CD4-positive, alpha-beta T cell treated with Interleukin-4 for 4 hours (primary cell): ENCODE data around the gene MYB.
"Not testable (repeated sequence)": the region's sequence is repeated elsewhere in the genome, so short reads cannot be mapped to it uniquely, and the experiment has no call there.

Experiments
- DNase-seq: peaks from one replicate; pipeline ENCODE4 v3.0.0-alpha.2; 2020

MYB gene

GRCh38 chr6:135224037-135224647 is 43.0 kb downstream of the MYB start:
- no peak for DNase-seq

DNA sequence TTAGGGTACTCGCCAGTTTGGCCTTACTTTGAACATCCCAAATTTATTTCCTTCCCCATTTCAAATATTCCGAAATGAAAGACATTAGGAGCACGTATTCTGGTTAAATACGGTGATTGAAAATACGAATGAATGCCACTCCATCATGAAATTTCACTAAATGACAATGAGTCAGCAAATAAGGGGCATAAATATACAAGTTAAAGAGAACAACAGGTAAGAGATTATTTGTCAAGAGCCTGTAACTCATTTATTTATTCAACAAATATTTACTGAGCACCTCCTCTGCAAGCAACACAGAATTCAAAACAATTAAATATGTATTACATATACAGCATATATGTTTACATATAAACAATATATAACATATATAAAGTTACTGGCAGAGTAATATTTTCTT is 44.8 kb downstream of the MYB start:
- DNase-seq, result no peak

DNA sequence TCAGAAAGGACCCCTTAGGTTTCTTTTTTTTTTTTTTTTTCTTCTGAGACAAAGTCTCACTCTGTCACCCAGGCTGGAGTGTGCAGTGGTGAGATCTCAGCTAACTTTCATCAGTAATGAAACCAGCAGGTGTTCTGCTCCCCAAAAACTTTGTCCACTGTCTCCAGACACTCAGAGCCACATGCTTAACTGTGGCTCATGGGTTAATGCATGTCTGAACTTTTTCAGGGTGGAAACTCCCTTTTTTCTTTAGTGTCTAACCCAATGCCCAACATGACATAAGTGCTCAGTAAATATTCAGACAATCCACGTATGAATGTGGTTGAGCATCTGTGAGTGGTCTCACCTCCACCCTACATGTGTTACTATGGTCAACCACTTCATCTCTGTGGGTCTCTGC is 45.4 kb downstream of the MYB start:
- no peak for DNase-seq

GRCh38 chr6:135227349-135227748 is 46.2 kb downstream of the MYB start:
- DNase-seq, result no peak

DNA sequence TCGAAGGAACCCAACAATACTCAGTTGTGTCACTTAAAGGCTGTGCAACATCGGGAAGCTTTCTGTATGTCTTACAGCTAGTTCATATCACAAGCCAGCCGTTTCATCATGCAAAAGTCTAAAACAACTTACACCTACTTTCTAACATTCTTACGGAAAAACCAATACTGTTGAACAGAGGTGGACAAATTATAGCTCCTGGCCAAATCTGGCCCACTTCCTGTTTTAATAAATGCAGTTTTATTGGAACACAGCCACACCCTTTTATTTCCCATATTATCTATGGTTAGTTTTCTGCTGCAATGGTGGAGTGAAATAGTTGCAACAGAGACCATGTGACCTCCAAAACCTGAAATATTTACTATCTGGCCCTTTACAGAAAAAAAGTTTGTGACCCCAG is 46.6 kb downstream of the MYB start:
- no peak for DNase-seq

GRCh38 chr6:135228486-135228885 is 47.4 kb downstream of the MYB start:
- no peak for DNase-seq

DNA sequence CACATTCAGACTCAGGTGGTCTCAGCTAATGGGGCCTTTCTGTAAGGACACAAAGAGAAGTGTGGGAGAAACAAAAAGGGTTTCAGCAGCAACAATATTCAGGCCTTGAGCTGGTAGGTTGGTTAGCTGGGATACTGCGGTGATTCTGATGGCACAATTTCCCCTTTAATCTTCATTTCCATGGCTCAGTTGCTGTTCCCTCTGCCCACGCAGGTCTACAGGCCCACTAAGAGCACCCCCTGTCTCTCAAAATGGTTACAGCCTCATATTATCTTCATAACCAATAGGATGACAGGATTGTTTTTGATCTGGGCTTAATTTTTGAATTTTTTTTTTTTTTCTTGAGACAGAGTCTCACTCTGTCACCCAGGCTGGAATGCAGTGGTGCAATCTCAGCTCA is 48.9 kb downstream of the MYB start:
- no peak for DNase-seq

- DNase-seq, result no peak
Observed at GRCh38 chr6:135230711-135231468, 49.8 kb downstream of the MYB start.

DNA sequence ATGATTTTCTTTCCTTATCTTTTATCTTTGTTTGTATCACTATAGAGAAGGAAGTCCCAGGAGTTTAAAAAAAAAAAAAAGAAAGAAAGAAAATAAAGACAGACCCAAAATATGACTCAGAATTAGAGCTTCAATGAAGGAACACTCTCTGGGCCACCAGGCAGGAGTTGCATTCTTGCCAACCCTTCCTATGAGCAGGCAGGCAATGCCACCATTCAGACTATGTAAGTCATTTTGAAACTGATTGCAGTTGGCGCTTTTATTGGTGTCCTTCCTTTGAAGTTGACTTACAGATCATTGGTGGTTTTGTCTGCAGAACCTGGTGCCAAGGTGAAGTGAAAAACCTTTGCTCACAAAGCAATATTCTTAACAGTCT is 50.3 kb downstream of the MYB start:
- DNase-seq, result no peak

DNA sequence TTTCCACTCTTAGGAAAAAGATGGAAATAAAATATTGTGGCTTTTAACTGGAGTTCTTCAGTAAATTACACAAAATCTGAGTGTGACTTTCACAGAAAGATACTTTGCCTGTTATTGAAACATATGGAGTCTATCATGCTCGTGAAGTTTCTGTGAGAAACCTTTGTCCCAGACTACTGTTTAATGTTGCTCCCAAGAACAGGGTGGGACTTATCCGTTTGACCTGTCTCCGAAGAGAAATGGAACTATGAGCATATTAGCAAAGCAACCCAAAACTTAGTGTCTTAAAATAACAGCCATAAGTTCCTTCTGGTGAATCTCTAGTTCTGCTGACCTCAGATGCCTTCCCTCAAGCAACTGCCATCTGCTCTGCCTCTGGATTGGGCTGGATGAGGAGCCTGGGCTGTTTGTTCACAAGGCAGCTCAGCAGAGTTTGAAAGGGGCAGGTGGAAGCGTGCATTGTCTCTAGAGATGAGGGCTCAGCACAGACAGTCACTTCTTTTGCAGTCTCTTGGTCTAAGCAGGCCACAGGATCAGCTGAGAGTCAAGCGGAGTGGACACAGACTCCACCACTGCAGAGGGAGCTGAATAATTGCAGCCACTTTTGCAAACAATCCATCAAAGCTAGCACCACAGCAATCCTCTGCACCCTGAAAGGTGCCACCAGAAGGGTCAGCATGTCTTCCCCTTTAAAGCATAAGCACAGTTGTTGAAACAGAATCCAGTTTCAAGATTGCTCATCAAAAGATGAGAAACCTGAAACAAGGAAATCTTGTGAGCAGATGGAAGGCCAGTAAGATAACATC is 52.8 kb downstream of the MYB start:
- no peak for DNase-seq

DNA sequence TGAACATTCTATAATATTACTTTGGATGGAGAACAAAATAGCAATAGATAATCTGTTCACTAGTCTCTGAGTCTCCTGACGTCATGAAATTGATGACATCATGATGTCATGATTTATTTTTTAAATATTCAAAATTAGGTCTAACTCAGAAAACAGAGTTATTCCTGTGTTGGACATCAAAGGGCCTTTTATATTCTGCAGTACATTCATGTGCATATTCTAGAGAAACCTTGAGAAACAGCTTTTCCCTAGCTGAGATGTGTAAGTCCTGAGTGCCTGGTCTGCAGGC is 53.3 kb downstream of the MYB start:
- no peak for DNase-seq

GRCh38 chr6:135235716-135236115 is 54.6 kb downstream of the MYB start:
- no peak for DNase-seq

- no peak for DNase-seq
Observed at GRCh38 chr6:135236319-135236718, 55.2 kb downstream of the MYB start.

DNA sequence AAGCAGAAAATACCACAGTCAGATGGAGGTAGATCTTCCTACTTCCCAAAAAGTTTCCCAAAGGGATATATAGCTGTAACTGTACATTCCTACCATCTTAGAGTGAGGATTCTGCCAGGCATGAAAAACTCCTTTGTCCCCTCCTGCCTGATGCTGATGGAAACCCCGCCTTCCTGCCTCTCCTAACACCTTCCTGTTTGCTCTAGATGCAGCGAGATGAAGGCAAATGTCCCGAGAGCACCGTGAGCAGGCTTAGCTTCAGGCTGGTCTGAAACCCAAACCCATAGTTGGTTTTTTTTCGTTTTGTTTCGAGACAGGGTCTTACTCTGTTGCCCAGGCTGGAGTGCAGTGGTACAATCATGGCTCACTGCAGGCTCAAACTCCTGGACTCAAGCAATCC is 55.6 kb downstream of the MYB start:
- DNase-seq, result no peak

DNA sequence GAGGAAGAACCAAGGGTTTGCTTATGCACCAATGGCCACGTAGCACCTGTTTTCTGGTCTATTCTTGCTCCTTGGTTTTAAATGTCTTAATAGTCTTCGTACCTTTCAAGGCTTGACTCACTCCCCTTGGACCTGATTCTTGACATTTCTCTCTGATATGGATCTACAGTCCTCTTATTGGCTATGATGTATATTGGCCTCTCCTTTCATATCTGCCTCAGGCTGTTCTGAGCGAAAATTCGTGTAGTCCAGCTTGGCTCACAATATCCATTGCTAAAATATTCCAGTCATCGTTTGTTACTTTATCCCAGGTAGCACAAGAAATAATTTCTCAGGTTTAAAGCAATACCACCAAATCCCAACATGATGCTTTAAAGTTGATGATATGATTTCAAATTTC is 59.6 kb downstream of the MYB start:
- no peak for DNase-seq

- no peak for DNase-seq
Observed at GRCh38 chr6:135243871-135244796, 63.0 kb downstream of the MYB start.

DNA sequence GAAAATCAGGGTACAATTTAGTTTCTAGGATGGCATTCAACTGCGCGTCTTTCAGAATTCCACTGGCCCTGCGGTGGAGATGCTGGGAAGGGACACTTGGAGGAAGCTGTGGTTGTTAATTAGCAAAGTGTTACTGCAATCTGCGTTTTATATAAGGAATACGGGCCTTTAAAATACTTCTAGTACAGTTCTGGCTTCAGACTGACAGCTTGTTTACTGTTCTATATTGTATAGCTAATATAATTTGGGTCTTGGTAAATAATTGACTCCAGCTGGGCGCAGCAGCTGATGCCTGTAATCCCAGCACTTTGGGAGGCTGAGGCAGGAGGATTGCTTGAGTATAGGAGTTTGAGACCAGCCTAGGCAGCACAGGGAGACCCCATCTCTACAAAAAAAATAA is 63.7 kb downstream of the MYB start:
- no peak for DNase-seq

GRCh38 chr6:135246412-135247012 is 65.4 kb downstream of the MYB start:
- not testable (repeated sequence) for DNase-seq

GRCh38 chr6:135250234-135250633 is 69.1 kb downstream of the MYB start:
- no peak for DNase-seq

DNA sequence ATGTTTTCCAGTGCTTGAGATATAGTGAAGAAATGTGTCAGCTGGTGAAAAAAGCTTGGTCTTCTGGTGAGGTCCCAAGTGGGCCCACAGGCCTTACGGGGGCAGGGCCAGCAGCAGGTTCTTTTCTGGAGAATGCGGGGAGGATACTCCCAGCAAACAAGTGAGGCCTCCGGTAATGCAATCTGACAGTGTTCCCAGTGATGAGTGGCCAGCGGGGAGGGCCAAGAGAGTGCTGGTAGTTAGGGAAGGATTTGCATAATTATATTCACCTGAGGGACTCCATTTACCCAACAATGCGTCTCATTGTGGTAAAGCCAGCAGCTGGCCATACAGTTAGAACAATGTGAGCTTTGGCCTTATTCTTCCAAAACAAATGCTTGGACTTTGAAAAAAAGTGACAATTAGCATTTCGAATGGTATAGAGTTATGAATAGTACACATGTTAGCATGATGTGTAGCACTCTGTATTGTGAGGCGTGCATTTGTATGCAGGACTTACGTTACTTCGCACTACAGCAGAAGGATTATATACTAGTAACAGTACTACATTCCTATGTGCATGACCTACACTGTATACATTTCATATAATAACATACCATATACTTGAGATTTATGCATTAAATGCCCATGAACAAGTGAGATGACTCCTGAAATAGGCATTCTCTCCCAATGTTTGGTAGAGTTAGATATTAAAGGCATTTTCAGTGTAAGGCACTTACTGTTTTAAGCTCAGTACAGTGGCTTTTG is 69.8 kb downstream of the MYB start:
- no peak for DNase-seq

GRCh38 chr6:135251498-135252441 is 70.7 kb downstream of the MYB start:
- DNase-seq, result no peak
